NCI-H1105 (cell line): Measurements from ENCODE around the gene CNOT3.

Experiments
- DNase-seq: peaks from one replicate; lab custom pipeline; 2025; lab: John Stamatoyannopoulos, UW

Gene CNOT3

DNA sequence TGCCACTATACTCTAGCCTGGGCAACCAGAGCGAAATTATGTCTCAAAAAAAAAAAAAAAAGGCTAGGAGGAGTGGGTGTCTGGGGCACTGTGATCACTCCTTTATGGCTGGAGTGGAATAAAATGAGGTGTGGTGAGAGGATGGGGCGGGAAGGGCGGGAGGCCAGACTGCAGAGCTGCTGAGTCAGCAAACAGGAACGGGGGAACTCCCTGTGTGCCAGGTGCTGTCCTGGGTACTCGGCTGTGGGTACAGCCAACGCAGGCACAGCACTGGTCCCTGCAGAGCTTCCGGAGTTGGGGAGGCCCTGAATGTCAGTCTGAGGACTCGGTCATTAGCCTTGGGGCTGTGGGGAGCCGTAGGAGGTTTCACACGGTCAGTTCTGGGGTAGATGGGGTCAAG, 16.3 kb upstream of the CNOT3 start:
- no peak for DNase-seq

GRCh38 chr19:54123682-54124081, 13.9 kb upstream of the CNOT3 start:
- no peak for DNase-seq

DNA sequence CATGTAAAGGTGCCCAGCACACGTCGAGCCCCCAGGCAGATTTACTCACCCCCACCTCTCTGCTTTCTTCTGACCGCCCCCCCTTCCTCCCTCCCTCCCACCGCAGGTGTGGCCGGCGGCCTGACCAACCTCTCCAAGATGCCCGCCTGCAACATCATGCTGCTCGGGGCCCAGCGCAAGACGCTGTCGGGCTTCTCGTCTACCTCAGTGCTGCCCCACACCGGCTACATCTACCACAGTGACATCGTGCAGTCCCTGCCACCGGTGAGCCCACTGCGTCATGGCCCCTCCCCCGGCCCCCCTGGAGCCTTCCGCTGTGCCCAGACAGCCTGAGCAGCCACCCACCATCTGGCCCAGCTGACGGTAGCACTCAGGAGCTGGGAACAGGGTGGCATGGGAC, 13.2 kb upstream of the CNOT3 start:
- DNase-seq = no peak

- no peak for DNase-seq
Measured at GRCh38 chr19:54125713-54126112, 11.8 kb upstream of the CNOT3 start.

- DNase-seq = no peak
Measured at GRCh38 chr19:54127688-54128440, 9.7 kb upstream of the CNOT3 start.

GRCh38 chr19:54128441-54128725, 9.2 kb upstream of the CNOT3 start:
- no peak for DNase-seq

DNA sequence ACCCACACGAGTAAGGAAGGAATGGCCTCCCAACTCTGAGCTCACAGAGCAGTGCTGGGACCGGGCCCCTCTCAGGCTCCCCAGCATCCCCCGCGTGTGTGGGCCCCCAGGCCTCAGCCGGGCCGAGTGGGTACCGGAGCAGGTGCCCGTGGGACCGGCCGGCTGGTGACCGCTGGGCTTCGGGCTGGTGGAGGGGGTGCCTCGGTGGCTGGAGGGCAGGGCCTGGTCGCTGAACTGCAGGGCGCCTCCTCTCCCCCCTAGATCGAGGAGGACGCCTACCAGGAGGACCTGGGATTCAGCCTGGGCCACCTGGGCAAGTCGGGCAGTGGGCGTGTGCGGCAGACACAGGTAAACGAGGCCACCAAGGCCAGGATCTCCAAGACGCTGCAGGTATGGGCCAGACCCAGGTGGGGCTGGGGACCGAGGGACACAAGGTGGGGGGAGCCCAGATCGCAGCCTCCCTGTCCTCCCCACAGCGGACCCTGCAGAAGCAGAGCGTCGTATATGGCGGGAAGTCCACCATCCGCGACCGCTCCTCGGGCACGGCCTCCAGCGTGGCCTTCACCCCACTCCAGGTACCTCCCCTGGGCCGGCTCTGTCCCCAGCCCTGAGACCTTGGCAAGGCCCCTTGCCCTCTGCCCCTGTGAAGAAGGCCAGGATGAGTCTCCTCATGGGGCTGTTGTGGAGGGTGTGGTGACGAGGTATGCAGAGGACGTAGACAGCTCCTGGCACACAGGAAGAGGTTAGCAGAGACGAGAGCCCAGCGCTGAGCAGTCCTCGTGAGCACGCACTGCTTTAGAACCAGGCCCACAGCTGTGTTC, 8.6 kb upstream of the CNOT3 start:
- no peak for DNase-seq

GRCh38 chr19:54129617-54129996, 8.0 kb upstream of the CNOT3 start:
- DNase-seq = no peak

DNA sequence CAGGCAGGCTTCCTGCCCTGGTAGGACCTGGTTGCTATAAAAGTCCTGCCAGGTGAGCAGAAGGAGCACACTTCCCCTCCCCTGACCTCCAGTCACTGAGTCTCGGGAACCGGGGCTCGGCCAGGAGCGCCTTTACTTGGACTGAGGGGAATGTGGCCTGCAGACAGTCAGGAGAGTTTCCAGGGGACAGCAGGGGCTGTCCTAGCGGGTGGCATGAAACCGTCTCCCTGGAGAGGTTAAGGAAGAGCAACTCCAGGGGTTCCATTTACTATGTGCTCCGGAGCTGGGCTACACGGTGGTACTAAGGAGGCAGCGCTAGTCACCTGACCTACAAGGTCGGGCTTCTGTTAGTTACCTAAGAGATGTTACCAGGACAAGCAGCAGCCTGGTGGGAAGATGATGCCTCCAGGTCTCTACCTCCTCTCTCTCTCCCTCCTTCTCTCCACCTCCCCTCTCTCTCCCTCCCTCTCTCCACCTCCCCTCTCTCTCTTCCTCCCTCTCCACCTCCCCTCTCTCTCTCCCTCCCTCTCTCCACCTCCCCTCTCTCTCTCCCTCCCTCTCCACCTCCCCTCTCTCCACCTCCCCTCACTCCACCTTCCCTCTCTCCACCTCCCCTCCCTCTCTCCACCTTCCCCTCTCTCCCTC, 4.1 kb upstream of the CNOT3 start:
- peak; percentile 68 for DNase-seq

- no peak for DNase-seq
Measured at GRCh38 chr19:54133957-54134590, 3.5 kb upstream of the CNOT3 start.

DNA sequence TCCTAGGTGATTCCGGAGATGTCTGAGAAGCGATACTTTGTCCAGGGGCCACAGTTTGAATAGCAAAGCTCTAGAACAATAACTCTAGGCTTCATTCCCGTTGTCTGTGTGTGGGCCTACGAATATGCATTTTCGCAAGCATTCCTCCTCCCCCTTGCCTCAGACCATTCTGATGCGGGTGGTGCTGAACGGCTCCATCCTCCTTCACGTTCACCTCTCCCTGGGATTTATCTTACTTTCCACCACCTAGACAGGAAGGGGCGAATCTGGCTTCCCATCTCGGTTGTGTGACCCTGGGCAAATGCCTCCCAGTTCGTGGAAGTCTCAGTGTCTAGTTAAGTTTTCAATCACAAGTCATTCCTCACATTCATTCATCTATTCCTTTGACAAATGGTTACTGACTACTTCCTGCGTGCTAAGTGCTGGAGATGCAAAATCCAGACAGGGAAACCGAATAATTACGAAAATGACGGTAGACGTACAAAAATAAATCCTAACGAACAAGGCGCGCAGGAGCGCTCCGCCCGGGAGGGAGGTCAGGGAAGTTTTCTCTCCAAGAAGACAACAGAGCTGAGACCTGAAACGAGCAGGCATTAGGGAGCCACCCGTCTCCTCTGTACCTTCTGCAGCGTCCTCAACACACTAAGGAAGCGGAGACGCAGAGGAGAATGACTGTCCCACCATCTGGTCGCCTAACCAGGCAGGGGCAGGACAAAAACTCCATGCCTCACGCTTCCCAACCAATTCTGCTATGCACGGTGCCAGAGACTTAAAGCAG, 1.3 kb upstream of the CNOT3 start:
- DNase-seq = no peak

- peak; percentile 100 for DNase-seq
Measured at GRCh38 chr19:54136864-54137698, 481 bp upstream of the CNOT3 start.

DNA sequence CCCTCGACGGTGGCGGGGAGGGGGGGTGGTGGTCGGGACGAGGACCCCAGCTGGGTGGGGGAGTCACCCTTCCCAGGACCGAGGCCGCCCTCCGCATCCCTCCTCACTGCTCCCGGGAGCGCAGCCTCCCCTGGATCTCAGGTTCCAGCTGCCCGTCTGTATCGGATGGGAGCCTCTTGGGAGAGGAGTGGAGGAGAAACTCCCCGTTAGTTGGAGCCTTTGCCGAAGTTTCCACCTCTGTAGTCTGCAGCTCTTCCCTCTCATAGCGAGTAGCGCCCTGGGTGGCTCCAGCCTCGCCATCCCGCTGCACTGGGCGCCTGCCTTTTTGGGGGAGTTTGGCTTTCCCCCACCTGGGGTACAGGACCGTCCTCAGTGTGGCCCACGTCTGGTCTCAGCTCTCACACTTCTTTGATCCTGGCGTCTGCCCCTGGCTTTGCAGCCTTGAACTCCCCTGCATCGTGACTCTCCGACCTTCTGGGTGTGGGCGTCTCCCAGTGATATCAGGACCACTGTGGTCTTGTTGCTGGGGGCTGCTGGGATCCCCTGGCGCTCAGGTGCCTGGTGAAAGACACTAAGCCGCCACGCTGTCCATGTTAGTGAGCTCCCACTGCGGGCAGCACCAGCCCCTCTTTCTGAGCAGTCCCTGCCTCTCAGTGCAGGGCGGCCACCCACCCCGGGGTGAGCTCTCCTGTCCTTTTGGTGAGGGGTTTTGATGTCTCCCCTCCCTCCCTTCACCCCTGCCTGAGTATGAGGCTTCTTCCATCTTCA, 1.1 kb downstream of the CNOT3 start:
- no peak for DNase-seq

DNA sequence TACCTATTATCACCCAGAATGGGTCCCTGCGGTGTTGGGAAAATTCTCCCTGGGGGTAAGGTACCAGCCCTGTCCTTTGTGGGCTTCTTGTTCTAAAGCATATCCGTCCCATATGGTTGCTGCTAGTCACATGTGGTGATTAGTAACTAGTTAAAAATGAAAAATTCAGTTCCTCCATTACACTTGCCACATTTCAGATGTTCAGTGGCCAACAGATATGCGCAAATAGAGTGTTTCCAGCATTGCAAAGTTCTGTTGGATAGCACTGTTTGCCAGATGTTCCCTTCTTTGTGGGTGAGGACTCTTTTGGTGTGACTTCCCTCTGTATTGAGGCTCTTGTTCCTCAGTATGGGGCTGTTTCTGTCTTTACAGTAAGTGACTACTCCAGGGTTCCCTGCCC, 3.8 kb downstream of the CNOT3 start:
- no peak for DNase-seq

DNA sequence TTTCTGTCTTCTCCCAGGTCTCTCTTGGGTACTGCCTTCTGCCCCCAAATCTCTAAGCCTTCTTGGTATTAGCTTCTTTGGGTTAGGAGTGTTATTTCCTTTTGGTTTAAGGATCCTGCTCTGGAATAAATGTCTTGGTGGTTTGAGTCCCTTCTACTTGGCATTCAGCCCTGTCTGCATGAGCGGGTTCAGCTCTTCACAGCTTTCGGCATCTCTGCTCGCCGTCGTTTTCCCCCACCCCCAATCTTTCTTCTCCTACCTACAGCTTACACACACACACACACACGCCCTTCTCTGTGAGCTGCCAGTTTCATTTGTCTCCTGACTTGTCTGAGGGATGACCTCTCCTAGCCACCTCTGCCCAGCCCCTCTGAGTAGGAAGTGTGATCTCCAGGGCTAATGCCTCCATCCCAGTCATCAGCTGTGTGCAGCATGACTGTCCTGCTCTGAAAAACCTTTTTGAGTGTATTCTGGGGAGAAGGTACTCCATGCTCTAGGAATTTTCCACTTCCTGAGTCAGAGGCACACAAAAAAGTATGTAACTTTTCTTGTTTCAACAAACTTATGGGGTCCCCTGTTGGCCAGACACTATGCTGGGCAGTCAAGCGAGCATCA, 4.7 kb downstream of the CNOT3 start:
- DNase-seq = no peak

DNA sequence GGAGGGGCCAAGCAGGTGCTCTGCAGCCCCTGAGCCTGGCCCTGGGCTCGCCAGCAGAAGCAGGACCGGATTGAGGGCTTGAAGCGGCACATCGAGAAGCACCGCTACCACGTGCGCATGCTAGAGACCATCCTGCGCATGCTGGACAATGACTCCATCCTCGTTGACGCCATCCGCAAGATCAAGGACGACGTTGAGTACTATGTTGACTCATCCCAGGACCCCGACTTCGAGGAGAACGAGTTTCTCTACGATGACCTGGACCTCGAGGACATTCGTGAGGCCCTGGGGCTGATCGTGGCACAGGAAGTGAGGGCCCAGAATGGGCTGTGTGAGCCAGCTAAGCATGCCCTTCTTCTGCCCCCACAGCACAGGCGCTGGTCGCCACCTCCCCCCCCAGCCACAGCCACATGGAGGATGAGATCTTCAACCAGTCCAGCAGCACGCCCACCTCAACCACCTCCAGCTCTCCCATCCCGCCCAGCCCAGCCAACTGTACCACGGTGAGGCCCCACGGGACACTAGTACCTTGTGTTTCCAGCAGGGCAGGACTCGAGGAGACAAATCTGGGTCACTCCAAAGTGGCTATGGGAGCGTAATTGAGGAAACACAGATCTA, 8.1 kb downstream of the CNOT3 start:
- no peak for DNase-seq

GRCh38 chr19:54147676-54148075, 10.1 kb downstream of the CNOT3 start:
- no peak for DNase-seq

- no peak for DNase-seq
Measured at GRCh38 chr19:54148158-54148557, 10.6 kb downstream of the CNOT3 start.

- DNase-seq = no peak
Measured at GRCh38 chr19:54149021-54149812, 11.7 kb downstream of the CNOT3 start.
